ENCODE data around the gene SPNS2. TPM values are rescaled to one million over a fixed set of nuclear protein-coding genes. Genes with fewer than 3 reads are reported as not detected.

The SPNS2 gene
- total and polyA plus RNA-seq, 2 of the 8 experiments (the other 6 are each of a cell fraction or from before 2014, with no cell fraction given), result 1.2 to 1.5 TPM

DNA sequence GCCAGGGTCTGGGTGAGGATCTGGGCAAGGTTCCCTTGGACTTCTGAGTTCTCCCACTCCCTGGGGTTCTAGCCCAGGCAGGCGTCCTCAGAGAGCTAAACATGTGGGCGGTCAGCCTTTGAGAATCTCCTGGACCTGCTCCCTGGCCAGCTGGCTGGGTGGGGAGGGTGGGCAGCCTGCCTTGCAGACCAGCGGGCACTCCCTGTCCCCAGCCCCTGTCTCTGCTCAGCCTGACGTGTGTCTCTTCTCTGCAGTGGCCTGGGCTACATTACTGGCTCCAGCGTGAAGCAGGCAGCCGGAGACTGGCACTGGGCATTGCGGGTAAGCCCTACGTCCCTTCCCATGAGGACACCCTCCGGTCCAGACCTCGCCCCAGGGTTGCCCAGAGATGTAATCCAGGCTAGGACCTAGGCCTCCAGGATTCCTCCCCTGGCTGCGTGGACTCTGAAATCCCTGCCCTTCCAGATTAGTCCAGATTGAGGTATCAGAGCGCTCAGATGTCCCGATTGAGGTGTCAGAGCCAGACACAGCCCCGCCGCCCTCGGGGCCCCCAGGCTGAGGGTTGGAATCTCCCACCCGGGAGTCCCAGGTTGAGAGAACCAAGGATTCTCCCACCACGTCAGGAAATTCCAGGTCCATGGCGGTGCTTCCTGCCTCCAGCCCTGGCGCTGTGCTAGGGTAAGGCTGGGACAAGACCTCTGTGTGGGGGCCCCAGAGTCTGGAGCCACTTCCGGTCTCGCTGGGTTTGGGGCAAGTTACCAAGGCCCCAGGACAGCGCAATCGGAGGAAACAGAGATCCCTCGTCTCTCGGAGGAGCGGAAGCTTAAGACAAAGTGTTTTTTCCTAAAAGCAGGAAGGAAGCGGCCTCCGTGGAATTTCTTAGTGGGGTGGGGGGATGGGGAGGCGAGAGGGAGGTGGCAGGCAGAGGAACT lies 32.4 kb downstream of the SPNS2 start:
- Histone ChIP-seq H3K9me3 (ENCODE audit: insufficient read depth in 2 of 2, low read depth in 1 of 2, low read length in 1 of 2) (no peaks in the 10 kb centered on the region), H3K79me1 (ENCODE audit: low read depth, low read length) (no peaks in the 10 kb centered on the region), H2AK5ac (ENCODE audit: low read depth, low read length) (no peak overlapping the region), H3K4ac (replicated peaks; ENCODE audit: insufficient read length, low read depth, low read length) (no peak overlapping the region), H3K18ac (ENCODE audit: extremely low read depth, low read length) (no peak overlapping the region), H2BK20ac (ENCODE audit: low read length) (no peak overlapping the region), H3K9ac (replicated peaks in 1 of 4; ENCODE audit: extremely low read depth in 1 of 4, low read depth in 3 of 4, low read length in 3 of 4) (no peak overlapping the region), H3K27me3 (replicated peaks in 1 of 4; ENCODE audit: control insufficient read depth in 3 of 4, extremely low read depth in 1 of 4, insufficient read depth in 3 of 4, low read length in 3 of 4) (peaks cover 0 to 45% (median 28%) of the 10 kb centered on the region in 4 experiments; a peak in 5 of 7 replicates), H3K23ac (ENCODE audit: insufficient read length) (no peak overlapping the region), H3K4me2 (ENCODE audit: insufficient read depth in 1 of 2, low read depth in 2 of 2, low read length in 2 of 2) (no peak overlapping the region), H2BK120ac (replicated peaks; ENCODE audit: low read depth, low read length) (no peak overlapping the region), H2BK12ac (ENCODE audit: low read depth, low read length) (no peak overlapping the region), H3K79me2 (ENCODE audit: control insufficient read depth in 1 of 2, insufficient read depth in 2 of 2, low read length in 2 of 2) (no peaks in the 10 kb centered on the region), H3K23me2 (ENCODE audit: low read depth, low read length) (no peaks in the 10 kb centered on the region; the same call in 1 of the 2 replicates), H2BK5ac (ENCODE audit: low read depth, low read length) (no peak overlapping the region; the same call in 1 of the 2 replicates), H3K27ac (ENCODE audit: low read depth, low read length) (no peak overlapping the region), H3K36me3 (ENCODE audit: control insufficient read depth in 2 of 4, insufficient read depth in 4 of 4, low read length in 3 of 4) (no peaks in the 10 kb centered on the region), H4K20me1 (replicated peaks in 1 of 2; ENCODE audit: control insufficient read depth in 1 of 2, insufficient read depth in 2 of 2, low read length in 2 of 2) (peaks cover 0 to 5% of the 10 kb centered on the region in 2 experiments), H3K4me3 (ENCODE audit: extremely low read depth in 1 of 4, insufficient read depth in 2 of 4, low read depth in 3 of 4, low read length in 4 of 4) (no peak overlapping the region), H2BK15ac (ENCODE audit: low read length) (no peak overlapping the region), H2AFZ (ENCODE audit: low read length) (no peak overlapping the region), H4K8ac (ENCODE audit: extremely low read depth, insufficient read depth, low read length) (no peak overlapping the region; the same call in 1 of the 2 replicates), H4K91ac (replicated peaks; ENCODE audit: insufficient read length, low read length) (no peak overlapping the region), H4K5ac (ENCODE audit: insufficient read length, low read depth, low read length) (no peak overlapping the region), H3K14ac (ENCODE audit: insufficient read length) (no peak overlapping the region), H3K4me1 (replicated peaks in 1 of 4; ENCODE audit: control insufficient read depth in 3 of 4, insufficient read depth in 4 of 4, low read length in 3 of 4) (peaks cover 0 to 17% (median 9%) of the 10 kb centered on the region in 4 experiments; a peak in 6 of 7 replicates), H3K56ac (replicated peaks; ENCODE audit: insufficient read length, low read depth, low read length) (no peak overlapping the region)
- DNase-seq (ENCODE audit: low read depth in 1 of 2, low spot score in 2 of 2), result no peak
- ChIA-PET CTCF (ENCODE audit: partially characterized antibody) (no interaction called here), POLR2A (ENCODE audit: partially characterized antibody) (interaction anchor here (32.8 to 37.1 kb wide), 2 partner anchors 2 to 16 kb away, joined by 546 read pairs; partner anchors contain the start of genes GGT6 and MYBBP1A)
- WGBS, 2 experiments (ENCODE audit: extremely low coverage in 1 of 2, insufficient coverage in 1 of 2, insufficient read length in 1 of 2, insufficient replicate concordance in 2 of 2, low coverage in 1 of 2, low lambda C conversion rate in 2 of 2, missing lambda C conversion rate in 1 of 2), result 84% methylated on average over 29 of the region's 30 CpGs; no CpG with 5 or more reads in 1 of the 2 experiments
- FAIRE-seq, result no peak
- TF ChIP-seq, protein P1, sequence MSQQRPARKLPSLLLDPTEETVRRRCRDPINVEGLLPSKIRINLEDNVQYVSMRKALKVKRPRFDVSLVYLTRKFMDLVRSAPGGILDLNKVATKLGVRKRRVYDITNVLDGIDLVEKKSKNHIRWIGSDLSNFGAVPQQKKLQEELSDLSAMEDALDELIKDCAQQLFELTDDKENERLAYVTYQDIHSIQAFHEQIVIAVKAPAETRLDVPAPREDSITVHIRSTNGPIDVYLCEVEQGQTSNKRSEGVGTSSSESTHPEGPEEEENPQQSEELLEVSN (IDR thresholded peaks at IDR 0.05), result no peak
- TF ChIP-seq, protein P2, sequence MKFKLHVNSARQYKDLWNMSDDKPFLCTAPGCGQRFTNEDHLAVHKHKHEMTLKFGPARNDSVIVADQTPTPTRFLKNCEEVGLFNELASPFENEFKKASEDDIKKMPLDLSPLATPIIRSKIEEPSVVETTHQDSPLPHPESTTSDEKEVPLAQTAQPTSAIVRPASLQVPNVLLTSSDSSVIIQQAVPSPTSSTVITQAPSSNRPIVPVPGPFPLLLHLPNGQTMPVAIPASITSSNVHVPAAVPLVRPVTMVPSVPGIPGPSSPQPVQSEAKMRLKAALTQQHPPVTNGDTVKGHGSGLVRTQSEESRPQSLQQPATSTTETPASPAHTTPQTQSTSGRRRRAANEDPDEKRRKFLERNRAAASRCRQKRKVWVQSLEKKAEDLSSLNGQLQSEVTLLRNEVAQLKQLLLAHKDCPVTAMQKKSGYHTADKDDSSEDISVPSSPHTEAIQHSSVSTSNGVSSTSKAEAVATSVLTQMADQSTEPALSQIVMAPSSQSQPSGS (IDR thresholded peaks at IDR 0.05; ENCODE audit: low read length), result no peak
- TF ChIP-seq NANOG (IDR thresholded peaks at IDR 0.05; ENCODE audit: insufficient read depth, low read depth, low read length, poor library complexity, severe bottlenecking), result no peak
- no peak for TF ChIP-seq ZNF274 (IDR thresholded peaks at IDR 0.05; ENCODE audit: borderline replicate concordance, extremely low read depth, low read length)
- no peak for TF ChIP-seq RNF2 (IDR thresholded peaks at IDR 0.05; ENCODE audit: borderline replicate concordance, low read depth, low read length, missing control alignments, poor library complexity, severe bottlenecking)
- TF ChIP-seq RFX5 (IDR thresholded peaks at IDR 0.05; ENCODE audit: borderline replicate concordance, low read depth, low read length), result no peak
